ENCODE measurements around the gene IFIT2.

GRCh38 chr10:89266721-89267453 lies 35.0 kb upstream of the IFIT2 start:
- no peak for TF ChIP-seq POLR2AphosphoS5 (IDR thresholded peaks at IDR 0.05; ENCODE audit: low read depth, low read length)
- TF ChIP-seq TAF1 (IDR thresholded peaks at IDR 0.05; ENCODE audit: borderline replicate concordance, low read depth, low read length): no peak
- no peak for TF ChIP-seq POLR2A (IDR thresholded peaks at IDR 0.05; ENCODE audit: low read depth, low read length)
